Tibial nerve (tissue), 4 donors: ENCODE results near the gene AKAP17A. TPM values are rescaled to one million over a fixed set of nuclear protein-coding genes. Genes with fewer than 3 reads are reported as not detected.
A peak's percentile ranks its signal among the peaks of the same experiment; 100 is the strongest.
"Not testable (repeated sequence)": the region's sequence is repeated elsewhere in the genome, so short reads cannot be mapped to it uniquely, and the experiment has no call there.

Source experiments
- DNase-seq, 2 donors: peaks; one replicate each; pipeline ENCODE4 v3.0.0-alpha.2; 2019; ENCODE audit warnings: low spot score in 2 of 2
- H3K27ac ChIP-seq, 4 donors: fragments of 200-600 bp; sonication (generic) in 3 of 4; one replicate each; pipeline ENCODE4 v1.5.1; 2017 to 2019; ENCODE audit warnings: mild to moderate bottlenecking in 1 of 4
- H3K27me3 ChIP-seq, 2 donors: fragments of 200-600 bp; sonication (generic) in 1 of 2; one replicate each; pipeline versions ENCODE4 v1.5.1 to v1.6.0; 2017 to 2019
- H3K36me3 ChIP-seq, 3 donors: fragments of 200-600 bp; sonication (generic); one replicate each; pipeline ENCODE4 v1.5.1; 2018 to 2019
- H3K4me1 ChIP-seq, 4 donors: fragments of 200-600 bp; sonication (generic) in 3 of 4; one replicate each; pipeline ENCODE4 v1.5.1; 2017 to 2019
- H3K4me3 ChIP-seq, 4 donors: fragments of 200-600 bp; sonication (generic) in 3 of 4; one replicate each; pipeline ENCODE4 v1.5.1; 2017 to 2019; ENCODE audit warnings: mild to moderate bottlenecking in 1 of 4, moderate library complexity in 1 of 4
- H3K9me3 ChIP-seq, 4 donors: fragments of 200-600 bp; sonication (generic) in 3 of 4; one replicate each; pipeline ENCODE4 v1.5.1; 2017 to 2019
- EP300 ChIP-seq, 2 donors: sonication (generic); formaldehyde crosslinking; IDR thresholded peaks; one replicate each; pipeline ENCODE4 v1.6.1; 2017; ENCODE audit warnings: antibody characterized with exemption in 2 of 2, mild to moderate bottlenecking in 1 of 2
- POLR2A ChIP-seq, 2 donors: fragments of 450-650 bp; IDR thresholded peaks; one replicate each; pipeline ENCODE4 v1.6.1; 2017; ENCODE audit warnings: antibody characterized with exemption in 2 of 2, mild to moderate bottlenecking in 2 of 2, moderate library complexity in 2 of 2
- WGBS, 2 donors: methylation state at CpG; one replicate each; pipeline ENCODE4 v1.1.5; 2018; 5-methylcytosine and 5-hydroxymethylcytosine counted together
- total RNA-seq, 4 donors: library from RNA; depleted of rRNA; stranded (reverse); fragments of >200 nt; gene quantifications; one replicate each; pipeline ENCODE4 v1.1.0, GENCODE V29; 2016
- TF ChIP-seq, protein P1 (sequence below), 5 experiments: fragments of 200-600 bp in 3 of 5; fragments of 450-650 bp in 2 of 5; sonication (generic) in 3 of 5; IDR thresholded peaks; one replicate each; pipeline ENCODE4 v1.5.1; 2016 to 2019; ENCODE audit warnings: antibody characterized with exemption in 5 of 5, mild to moderate bottlenecking in 3 of 5, moderate library complexity in 2 of 5

The AKAP17A gene
- total RNA-seq, 4 donors from 2014 or later = 58.3 to 139 (median 72.6) TPM

DNA sequence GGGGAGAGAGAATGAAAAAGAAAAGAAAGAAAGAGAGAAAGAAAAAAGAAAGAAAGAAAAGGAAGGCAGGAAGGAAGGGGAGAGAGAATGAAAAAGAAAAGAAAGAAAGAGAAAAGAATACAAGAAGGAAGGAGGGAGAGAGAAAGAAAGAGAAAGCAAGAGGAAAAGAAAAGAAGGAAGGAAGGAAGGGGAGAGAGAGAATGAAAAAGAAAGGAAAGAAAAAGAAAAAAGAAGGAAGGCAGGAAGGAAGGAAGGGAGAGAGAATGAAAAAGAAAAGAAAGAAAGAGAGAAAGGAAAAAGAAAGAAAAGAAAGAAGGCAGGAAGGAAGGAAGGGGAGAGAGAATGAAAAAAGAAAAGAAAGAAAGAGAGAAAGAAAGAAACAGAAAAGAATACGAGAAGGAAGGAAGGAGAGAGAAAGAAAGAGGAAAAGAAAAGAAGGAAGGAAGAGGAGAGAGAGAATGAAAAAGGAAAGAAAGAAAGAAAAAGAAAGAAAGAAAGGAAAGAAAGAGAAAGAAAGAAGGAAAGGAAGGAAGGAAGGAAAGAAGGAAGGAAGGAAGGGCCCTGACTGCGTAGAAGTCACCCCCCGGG lies 39.4 kb upstream of the AKAP17A start:
- Histone ChIP-seq H3K4me1 (no peaks in the 10 kb centered on the region), H3K9me3 (peaks cover 0 to 39% (median 0%) of the 10 kb centered on the region in 4 donors), H3K36me3 (no peaks in the 10 kb centered on the region), H3K27ac (no peak overlapping the region), H3K27me3 (no peaks in the 10 kb centered on the region), H3K4me3 (no peak overlapping the region)
- WGBS, 2 donors = 85 to 91% methylated on average over 3 of the region's 3 CpGs
- no peak for DNase-seq
- TF ChIP-seq EP300 (IDR thresholded peaks at IDR 0.05) (no peak), POLR2A (IDR thresholded peaks at IDR 0.05) (no peak)
- TF ChIP-seq, protein P1, sequence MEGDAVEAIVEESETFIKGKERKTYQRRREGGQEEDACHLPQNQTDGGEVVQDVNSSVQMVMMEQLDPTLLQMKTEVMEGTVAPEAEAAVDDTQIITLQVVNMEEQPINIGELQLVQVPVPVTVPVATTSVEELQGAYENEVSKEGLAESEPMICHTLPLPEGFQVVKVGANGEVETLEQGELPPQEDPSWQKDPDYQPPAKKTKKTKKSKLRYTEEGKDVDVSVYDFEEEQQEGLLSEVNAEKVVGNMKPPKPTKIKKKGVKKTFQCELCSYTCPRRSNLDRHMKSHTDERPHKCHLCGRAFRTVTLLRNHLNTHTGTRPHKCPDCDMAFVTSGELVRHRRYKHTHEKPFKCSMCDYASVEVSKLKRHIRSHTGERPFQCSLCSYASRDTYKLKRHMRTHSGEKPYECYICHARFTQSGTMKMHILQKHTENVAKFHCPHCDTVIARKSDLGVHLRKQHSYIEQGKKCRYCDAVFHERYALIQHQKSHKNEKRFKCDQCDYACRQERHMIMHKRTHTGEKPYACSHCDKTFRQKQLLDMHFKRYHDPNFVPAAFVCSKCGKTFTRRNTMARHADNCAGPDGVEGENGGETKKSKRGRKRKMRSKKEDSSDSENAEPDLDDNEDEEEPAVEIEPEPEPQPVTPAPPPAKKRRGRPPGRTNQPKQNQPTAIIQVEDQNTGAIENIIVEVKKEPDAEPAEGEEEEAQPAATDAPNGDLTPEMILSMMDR (IDR thresholded peaks at IDR 0.05) = no peak

- no peak for TF ChIP-seq EP300 (IDR thresholded peaks at IDR 0.05)
- 79 to 88% methylated on average over 19 of the region's 19 CpGs for WGBS, 2 donors
- Histone ChIP-seq H3K4me3 (no peak overlapping the region), H3K4me1 (no peaks in the 10 kb centered on the region), H3K36me3 (no peaks in the 10 kb centered on the region), H3K27me3 (no peaks in the 10 kb centered on the region), H3K27ac (peak overlapping the region in 1 of 4 donors; percentile 60), H3K9me3 (peaks cover 0 to 42% (median 0%) of the 10 kb centered on the region in 4 donors)
- no peak for DNase-seq
Observed at GRCh38 chrX:1554469-1555210, 36.8 kb upstream of the AKAP17A start.

GRCh38 chrX:1555370-1555769 lies 36.0 kb upstream of the AKAP17A start:
- Histone ChIP-seq H3K9me3 (peaks cover 0 to 39% (median 0%) of the 10 kb centered on the region in 4 donors), H3K4me3 (no peak overlapping the region), H3K27me3 (no peaks in the 10 kb centered on the region), H3K27ac (no peak overlapping the region), H3K4me1 (no peaks in the 10 kb centered on the region), H3K36me3 (no peaks in the 10 kb centered on the region)
- TF ChIP-seq POLR2A (IDR thresholded peaks at IDR 0.05) (no peak), EP300 (IDR thresholded peaks at IDR 0.05) (no peak)
- TF ChIP-seq, protein P1 (IDR thresholded peaks at IDR 0.05) = no peak
- no peak for DNase-seq
- WGBS, 2 donors = 87% methylated on average over 6 of the region's 6 CpGs

DNA sequence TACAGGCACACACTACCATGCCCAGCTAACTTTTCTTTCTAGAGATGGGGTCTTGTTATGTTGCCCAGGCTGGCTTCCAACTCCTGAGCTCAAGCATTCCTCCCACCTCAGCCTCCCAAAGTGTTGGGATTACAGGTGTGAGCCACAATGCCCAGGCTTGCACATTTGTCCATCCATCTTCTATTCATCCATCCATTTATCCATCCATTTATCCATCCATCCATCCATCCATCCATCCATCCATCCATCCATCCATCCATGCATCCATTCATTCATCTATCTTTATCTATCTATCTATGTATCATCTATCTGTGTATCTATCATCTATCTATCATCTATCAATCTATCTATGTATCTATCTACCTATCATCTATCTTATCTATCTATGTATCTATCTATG lies 34.0 kb upstream of the AKAP17A start:
- not testable (repeated sequence) for DNase-seq, H3K27me3 ChIP-seq

GRCh38 chrX:1558761-1559468 lies 32.5 kb upstream of the AKAP17A start:
- Histone ChIP-seq H3K9me3 (peaks cover 0 to 26% (median 0%) of the 10 kb centered on the region in 4 donors), H3K4me1 (no peaks in the 10 kb centered on the region), H3K36me3 (no peaks in the 10 kb centered on the region), H3K27ac (no peak overlapping the region), H3K27me3 (no peaks in the 10 kb centered on the region), H3K4me3 (no peak overlapping the region)
- WGBS, 2 donors = 84 to 90% methylated on average over 13 of the region's 13 CpGs
- TF ChIP-seq, protein P1 (IDR thresholded peaks at IDR 0.05) = no peak
- no peak for TF ChIP-seq POLR2A (IDR thresholded peaks at IDR 0.05)
- no peak for TF ChIP-seq EP300 (IDR thresholded peaks at IDR 0.05)
- no peak for DNase-seq

More for the DNA sequence above, 34.0 kb upstream of the AKAP17A start:
- not testable (repeated sequence) for H3K36me3 ChIP-seq, H3K27ac ChIP-seq, H3K4me3 ChIP-seq, H3K4me1 ChIP-seq
- H3K9me3 ChIP-seq = peaks cover 0 to 39% (median 0%) of the 10 kb centered on the region in 4 donors

- DNase-seq = no peak
- 55 to 76% methylated on average over 2 of the region's 2 CpGs for WGBS, 2 donors
- H3K27ac ChIP-seq = no peak overlapping the region
- H3K36me3 ChIP-seq = no peaks in the 10 kb centered on the region
- TF ChIP-seq, protein P1 (IDR thresholded peaks at IDR 0.05) = no peak
- no peak for TF ChIP-seq POLR2A (IDR thresholded peaks at IDR 0.05)
- TF ChIP-seq EP300 (IDR thresholded peaks at IDR 0.05) = no peak
- no peak overlapping the region for H3K4me3 ChIP-seq
- H3K27me3 ChIP-seq = no peaks in the 10 kb centered on the region
- no peaks in the 10 kb centered on the region for H3K4me1 ChIP-seq
- H3K9me3 ChIP-seq = peaks cover 0 to 5% (median 0%) of the 10 kb centered on the region in 4 donors
Observed at GRCh38 chrX:1561164-1561563, 30.2 kb upstream of the AKAP17A start.

DNA sequence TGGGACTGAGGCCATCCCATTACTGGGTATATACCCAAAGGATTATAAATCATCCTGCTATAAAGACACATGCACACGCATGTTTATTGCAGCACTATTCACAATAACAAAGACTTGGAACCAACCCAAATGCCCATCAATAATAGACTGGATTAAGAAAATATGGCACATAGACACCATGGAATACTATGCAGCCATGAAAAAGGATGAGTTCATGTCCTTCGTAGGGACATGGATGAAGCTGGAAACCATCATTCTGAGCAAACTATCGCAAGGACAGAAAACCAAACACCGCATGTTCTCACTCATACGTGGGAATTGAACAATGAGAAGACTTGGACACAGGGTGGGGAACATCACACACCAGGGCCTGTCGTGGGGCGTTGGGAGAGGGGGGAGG lies 27.3 kb upstream of the AKAP17A start:
- H3K9me3 ChIP-seq, H3K4me3 ChIP-seq, H3K4me1 ChIP-seq, H3K27me3 ChIP-seq, H3K27ac ChIP-seq, DNase-seq, H3K36me3 ChIP-seq: not testable (repeated sequence)
- WGBS, 2 donors = 88 to 95% methylated on average over 7 of the region's 7 CpGs
